Brain pericyte (primary cell): ENCODE results near the gene TMEM269.
"Not testable (repeated sequence)": the region's sequence is repeated elsewhere in the genome, so short reads cannot be mapped to it uniquely, and the experiment has no call there.

Source experiments
- DNase-seq: peaks from one replicate; pipeline ENCODE4 v3.0.0-alpha.2; 2012; ENCODE audit warnings: low read depth, low spot score

TMEM269 gene

DNA sequence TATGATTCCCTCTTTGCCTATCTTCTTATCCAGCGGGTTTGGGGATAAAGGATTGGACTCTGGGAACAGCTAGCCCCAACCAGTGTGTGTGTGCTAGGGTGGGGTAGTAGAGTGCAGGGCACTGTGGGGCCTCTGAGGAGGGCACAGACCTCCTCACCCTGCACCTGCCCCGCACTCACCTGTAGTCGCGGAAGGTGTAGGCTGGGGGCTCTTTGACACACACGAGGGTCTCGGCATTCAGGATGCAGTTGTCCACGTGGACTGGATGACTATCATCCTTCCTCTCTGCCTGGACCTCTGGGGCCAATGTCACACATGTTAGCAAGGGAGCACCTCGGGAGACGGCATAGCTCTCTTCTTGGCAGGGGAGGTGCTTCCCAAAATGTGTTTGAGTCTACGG, 36.8 kb upstream of the TMEM269 start:
- no peak for DNase-seq

DNA sequence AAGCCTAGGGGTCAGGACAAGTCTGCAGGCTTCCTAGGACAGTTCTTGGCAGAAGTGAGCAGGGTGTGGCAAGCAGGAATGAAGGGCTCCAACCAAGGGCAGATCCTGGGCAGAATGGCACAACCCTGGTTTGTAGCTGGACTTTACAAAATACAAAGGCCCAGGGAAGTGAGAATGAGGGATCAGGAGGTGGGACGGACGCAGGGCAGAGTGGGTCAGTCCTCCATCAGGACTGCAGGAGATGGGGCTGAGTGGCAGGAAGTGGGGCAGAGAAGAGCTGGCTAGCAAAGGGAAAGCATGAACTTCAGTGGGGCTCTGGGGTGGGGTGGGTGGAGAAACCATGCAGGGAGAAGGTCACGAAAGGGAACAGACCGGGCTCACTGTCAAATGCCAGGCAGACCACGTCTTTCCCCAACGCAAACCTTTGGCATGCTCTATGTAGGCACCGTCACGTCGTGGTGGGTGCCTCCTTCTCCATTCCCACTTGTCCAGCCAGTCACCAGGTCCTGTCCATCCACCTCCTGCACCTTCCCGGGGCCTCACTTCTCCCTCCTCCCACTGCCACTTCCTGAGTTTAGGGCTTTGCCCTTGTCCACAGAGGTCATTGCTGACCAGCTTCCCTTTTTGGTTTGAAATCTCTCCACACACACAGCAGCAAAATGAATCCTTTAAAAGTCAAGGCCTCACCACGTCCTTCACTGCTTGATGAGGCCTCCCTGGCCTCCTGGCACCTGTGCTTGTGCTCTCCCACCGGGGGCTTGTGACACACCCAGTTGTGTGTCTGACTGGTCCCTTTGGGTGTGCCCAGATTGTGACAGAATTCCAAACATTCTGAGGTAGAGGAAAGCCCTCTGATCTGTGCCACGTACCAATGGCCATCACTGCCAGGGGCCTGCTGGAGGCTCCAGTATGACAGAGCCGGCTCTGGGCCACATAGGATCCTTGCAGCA, 36.1 kb upstream of the TMEM269 start:
- DNase-seq, result no peak

DNA sequence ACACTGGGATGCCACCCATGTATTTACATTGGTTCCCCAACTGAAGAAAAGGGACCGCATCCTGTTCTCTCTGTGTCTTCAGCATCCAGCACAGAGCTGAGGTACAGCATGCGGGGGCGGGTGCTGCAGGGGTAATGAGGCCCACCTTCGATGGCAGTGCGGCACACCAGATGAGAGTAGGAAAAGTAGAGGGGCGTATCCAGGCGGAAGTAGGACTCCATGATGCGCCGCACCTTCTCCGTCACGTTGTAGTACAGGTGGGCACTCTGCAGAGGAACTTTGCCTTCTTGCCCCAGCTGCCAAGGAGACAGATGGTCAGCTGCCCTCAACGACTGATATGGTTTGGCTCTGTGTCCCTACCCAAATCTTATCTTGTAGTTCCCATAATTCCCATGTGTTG, 34.8 kb upstream of the TMEM269 start:
- DNase-seq, result no peak

DNA sequence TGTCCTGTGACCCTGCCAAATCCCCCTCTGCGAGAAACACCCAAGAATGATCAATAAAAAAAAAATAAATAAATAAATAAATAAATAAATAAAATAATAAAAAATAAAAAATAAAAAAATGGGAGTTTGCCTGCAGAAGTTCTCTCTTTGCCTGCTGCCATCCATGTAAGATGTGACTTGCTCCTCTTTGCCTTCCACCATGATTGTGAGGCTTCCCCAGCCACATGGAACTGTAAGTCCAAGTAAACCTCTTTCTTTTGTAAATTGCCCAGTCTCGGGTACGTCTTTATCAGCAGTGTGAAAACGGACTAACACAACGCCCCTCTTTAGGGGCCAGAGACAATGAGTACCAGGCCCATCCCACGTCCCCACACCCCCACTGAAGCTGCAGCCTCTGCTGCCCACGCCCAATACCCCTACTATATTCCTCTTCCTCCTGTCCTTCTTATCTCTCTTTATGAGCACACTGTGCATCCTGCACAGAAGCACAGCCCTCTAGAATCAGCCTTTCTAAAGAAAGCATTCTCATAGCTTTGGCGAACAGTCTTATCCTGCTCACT, 33.2 kb upstream of the TMEM269 start:
- not testable (repeated sequence) for DNase-seq

DNA sequence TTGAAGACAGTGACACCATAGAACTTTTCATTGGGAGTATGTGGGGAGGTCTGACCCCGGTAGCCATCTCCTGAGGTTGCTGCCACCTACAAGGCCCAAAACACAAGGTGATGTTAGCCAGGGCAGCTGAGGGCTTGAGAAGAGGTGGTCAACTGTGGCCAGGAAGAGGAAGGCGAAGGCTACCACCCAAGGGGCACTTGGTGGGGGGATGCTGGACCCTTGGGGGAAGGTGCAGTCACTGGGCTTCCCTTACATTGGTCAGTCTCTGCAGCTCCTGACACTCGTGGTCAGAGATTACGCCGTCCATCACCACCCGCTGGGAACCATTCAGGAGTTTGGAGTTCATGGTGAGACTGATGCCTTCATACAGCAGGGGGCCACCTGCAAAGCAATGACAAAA, 32.5 kb upstream of the TMEM269 start:
- no peak for DNase-seq

DNA sequence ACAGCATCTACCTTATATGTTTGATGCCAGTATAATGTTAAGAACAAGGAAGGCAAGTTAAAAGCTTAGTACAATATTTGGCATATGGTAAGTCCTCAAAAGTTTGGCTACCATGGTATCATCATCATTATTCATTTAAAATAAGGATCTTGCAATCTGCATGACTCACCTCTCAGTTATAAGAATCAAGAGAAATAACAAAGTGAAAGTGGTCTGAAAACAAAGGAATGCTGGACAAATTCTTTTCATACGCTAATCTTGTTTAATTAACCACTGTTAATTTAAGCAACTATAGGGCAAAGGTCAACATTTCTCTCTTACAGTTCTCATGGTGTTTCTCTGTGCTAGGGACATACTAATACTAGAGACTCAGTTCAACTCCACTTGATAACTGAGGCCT, 31.7 kb upstream of the TMEM269 start:
- DNase-seq, result no peak

DNA sequence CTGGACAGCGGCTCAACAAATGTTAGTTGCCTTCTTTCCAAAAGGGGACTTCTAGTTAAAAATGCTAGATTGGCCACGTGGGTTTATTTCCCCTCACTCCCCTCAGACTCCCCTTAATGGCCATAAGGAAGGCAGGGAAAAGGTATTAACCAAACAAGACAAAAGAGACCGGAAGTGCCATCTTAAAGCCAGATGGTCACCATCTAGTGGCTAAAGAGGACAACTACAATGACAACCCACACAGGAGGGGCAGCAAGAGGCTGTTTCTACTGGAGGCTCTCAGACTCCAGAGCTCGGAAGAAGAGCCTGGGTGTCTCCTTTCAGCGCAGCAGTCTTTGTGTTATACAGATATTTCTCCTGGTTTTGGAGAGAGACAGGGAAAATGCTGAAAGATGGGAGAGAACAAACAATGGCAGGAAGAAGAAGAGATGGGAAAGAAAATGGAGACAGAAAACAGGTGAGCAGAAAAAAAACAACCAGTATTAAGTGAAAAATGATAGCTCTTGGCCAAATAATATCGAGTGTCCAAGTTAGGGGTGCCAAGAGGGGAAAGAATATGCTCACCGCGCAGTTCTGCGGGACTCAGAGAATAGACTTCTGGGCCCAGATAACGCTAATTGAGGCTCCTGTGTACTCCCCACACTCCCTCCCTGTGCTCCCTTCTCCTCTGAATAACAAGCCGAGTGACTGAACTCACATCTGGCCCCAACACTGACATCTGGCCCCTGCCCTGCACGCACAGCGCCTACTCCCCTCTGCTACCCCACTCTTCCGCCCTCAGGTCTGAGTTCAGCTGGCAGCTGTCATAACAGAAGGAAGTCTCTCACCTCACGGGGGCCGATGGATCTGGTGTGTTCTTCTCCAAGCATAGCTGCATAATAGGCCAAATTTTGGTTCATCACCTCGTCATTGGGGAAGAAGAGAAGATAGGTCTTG, 27.6 kb upstream of the TMEM269 start:
- no peak for DNase-seq

DNA sequence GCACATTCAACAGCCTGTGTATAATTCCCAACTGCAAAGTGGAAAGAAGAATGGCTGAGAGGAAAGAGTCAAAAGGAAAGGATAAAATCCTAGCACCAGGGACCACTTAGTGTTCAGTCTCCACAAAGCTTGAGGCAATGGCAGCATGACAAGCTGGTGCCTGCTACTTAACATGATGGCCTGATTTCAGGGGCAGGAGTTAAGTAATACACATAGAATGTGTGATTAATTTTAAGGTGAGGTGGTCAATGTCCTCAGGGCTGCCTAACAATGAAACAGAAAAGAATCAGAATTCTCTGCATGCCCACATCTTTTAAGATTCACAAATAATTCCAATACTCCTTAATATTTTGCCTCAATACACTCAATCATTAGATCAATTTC, 26.9 kb upstream of the TMEM269 start:
- no peak for DNase-seq

DNA sequence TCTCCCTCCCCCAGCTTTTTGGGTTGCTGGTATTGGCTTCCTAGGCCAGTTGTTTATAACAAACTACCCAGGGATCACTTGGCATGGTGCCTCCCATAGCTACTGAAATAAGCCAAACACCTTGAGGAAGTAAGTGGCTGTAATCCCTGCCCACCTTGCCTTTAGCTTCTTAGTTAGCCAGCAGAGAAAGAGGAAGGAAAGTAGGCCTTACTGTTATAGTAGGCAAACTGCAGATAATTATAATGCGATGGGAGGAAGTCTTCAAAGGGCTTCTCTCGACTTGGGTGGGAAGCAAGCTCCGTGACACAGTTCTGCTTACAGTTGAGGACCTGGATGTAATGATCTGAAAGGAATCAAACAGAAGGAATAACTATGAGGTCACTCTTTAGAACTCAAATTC, 26.1 kb upstream of the TMEM269 start:
- no peak for DNase-seq

DNA sequence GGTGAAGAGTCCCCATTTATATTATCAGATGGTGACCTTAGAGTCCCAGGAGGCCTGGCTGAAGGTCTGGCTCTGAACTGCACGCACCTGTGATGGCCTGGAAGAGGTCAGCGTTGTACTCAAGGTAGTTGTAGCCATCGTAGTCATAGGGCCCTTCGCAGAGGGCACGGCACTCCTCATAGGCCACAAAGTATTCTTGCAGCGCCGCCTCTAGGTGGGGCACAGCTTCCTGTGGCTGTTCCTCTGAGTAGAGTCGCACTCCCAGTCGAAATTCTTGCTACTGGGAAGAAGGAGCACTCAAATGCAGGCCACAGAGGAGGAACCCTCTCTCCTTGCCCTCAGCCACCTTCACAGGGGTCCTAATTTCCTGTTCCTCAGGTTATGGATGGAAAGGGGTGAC, 25.7 kb upstream of the TMEM269 start:
- no peak for DNase-seq

DNA sequence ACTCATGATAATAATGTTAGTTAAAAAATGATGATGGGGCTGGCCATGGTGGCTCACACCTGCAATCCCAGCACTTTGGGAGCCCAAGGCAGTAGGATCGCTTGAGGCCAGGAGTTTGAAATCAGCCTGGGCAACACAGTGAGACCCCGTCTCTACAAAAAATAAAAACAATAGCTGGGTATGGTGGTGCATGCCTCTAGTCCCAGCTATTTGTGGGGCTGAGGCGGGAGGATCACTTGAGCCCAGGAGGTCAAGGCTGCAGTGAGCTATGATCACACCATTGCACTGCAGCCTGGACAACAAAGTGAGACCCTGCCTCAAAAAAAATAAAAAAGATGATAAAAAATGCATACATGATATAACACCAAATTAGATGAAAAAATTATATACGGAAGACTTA, 23.2 kb upstream of the TMEM269 start:
- no peak for DNase-seq

DNA sequence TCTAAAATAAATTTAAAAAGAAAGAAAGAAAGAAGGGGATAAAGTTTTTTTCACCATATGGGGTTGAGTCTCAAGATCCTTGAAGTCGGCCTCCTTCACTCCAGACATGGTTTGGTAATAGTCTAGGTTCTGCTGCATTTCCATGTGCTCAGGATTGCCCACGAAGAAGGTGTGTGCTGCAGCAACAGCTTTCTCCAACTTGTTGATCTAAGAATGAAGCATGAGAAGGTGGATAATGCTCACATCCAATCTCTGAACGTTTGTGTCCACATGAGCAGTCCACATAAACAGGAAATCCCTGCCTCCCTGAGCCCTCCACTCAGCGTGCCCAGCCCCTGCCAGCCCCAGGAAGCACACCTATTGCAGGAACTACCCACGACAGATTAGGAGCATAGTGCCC, 22.5 kb upstream of the TMEM269 start:
- no peak for DNase-seq

DNA sequence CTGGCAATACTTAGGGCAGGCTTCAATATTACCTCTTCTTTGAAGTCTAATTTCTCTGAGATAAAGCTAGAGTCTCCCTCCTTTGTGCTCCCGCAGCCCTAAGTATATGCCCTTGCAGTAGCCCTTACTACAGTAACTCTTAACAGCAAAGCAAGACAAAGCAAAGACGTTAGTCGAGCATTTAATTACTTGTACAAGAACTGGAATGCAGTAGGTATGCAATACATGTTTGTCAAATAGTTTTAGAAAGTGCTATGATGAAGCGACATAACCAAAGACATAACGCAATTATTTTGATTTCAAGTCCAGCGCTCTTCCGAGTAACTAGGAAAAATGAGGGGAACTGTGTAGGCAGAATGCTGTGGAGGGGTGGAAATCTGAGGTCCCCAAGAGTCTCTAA, 19.5 kb upstream of the TMEM269 start:
- DNase-seq, result no peak

DNA sequence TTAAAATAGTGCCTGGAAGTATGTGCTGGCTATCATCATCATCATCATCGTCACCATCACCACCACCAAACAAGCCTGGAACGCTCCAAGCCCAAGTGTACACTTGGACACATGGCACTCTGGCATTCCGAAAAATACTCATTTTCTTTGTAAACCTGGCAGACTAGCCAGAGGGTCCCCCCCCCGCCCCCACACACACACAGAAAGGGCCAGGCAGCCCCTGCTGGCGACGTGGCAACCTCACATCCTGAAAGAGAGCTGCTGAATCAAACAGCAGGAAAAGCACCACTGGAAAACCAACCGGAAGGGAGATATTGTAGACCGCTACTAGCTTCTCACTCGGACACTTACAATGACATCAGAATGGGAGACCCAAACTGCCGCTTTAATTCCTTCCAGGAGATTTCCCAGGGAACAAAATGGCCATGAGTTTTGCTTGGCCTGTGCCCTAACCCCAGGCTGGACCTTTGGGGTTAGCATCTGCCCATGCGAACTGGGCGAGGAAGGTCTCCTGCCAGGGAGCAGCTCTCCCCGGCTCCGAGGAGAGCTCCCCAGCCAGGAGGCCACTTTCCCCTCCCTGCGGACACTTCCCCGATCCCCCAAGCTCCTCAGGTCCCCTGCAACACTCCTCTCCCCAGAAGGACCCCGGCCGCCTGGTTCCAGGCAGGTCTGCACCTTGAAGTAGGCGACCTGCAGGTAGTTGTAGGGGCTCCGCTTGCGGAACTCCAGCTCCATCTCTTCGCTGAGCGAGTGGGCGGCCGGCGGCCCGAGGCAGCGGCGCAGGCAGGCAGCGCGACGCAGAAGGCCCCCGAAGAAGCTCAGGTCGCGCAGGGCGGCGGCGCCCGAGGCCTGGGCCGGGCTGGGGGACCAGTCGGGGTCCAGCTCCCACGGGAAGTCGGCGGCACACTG, 18.7 kb upstream of the TMEM269 start:
- peak; percentile 31 for DNase-seq

DNA sequence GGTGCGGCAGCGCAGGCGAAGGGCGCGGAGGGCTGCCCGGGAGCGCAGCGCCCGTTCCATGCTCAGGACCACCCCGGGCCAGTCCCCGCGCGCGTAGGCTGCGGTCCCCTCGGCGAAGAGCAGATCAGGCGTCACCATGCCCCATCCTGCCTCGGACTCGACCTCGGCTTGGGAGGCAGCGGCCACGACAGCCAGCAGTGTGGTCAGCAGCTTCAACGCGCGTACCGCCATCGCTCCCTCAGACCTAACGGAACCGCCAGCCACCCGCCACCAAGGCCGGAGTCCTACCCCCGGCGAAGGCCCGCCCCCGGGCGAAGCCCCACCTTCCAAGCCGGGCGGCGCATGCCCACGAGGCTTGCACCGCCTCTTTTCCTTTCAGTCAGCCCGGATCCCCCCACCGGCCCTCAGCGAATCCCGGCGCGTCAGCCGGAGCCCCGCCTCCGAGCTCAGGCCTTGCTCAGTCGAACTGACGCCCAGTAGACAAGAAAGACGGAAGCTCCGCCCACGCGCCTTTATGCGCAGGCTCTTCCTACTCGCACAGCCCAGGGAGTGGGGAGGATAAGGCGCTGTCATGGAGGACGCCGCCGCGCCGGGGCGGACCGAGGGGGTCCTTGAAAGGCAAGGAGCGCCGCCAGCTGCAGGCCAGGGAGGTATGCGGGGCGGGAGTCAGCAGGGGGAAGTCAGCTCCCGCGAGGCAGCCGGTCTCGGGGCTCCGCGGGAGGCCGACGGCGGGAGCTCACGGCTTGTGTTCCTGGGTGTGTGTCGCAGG, 17.9 kb upstream of the TMEM269 start, which contains the start of the genes C1orf50 and P3H1:
TSS of gene C1orf50 (plus strand) at position 509 of the 769 bp plus-strand sequence. CDS start at position 572, 63 bp downstream.
TSS of gene P3H1 (minus strand) at position 288 of the 769 bp plus-strand sequence. CDS start at position 231, 57 bp downstream.
- DNase-seq, result peak; percentile 98

DNA sequence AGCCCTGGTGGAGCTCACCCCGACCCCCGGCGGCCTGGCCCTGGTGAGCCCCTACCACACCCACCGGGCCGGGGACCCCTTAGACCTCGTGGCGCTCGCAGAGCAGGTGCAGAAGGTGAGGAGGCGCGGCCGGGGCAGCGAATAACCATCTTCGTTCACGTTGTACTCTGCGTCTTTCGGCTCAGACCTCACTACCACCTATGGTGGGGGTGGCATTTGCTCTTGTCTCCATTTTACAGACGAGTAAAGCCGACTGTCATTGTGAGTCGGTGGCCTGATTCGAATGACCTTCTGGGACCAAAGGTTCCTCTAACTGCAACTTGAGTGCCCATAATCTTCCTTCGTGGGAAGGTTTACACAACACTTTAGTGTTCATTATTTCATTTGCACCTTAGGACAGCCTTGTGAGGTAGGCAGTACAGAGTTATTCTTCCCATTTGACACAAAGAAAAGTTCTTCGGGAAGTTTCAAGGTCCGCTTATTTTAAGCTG, 17.2 kb upstream of the TMEM269 start:
- no peak for DNase-seq

DNA sequence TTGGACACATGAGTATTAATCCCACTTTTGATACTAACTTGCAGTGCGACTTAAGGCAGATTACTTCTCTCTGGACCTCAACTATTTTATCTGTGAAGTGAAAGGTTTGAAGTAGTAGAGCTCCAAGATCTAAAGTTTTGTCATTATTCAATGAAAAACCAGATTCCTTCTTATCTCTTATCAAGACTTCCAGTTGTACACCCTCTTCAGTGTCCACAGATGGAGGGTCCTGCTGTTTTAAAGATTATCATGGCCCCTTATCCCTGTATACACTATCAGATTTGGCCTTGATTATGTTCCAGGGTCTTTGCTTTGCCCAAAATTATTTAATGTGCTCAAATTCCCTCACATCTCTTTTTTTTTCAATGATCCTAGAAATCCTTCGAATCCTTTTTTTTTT, 16.6 kb upstream of the TMEM269 start:
- no peak for DNase-seq

DNA sequence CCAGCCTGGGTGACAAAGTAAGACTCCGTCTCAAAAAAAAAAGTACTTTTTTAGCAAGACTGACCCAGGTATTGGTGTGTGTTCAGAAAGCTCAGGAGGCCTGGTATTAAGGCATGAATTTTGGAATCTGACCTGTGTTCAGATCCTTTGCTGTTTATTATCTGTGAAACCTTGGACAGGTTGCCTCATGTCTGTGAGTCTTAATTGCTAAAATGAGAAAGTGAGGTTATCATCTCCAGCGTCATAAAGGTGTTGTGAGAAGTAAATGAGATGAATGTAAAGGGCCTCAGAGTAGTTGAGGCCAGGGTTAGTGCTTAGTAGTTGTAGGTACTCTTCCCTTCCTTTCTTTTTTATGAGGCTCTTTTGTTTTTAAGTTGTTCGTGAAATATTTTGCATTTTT, 15.0 kb upstream of the TMEM269 start:
- no peak for DNase-seq

DNA sequence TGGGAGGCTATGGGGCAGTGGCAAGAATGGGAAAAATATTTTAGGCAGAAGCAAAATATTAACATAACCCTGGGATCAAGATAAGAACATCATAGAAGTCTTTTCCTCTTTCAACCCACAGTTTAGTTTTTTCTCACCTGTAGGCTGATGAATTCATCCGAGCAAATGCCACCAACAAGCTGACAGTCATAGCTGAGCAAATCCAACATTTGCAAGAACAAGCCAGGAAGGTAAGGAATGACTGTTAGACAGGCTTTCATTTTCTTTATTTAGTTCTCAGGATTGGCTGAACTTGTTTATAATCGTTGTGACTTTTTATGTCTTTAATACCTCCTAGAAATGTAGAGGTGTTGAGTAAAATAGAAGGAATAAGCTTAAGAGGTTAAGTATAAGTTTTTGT, 11.4 kb upstream of the TMEM269 start:
- DNase-seq, result no peak

DNA sequence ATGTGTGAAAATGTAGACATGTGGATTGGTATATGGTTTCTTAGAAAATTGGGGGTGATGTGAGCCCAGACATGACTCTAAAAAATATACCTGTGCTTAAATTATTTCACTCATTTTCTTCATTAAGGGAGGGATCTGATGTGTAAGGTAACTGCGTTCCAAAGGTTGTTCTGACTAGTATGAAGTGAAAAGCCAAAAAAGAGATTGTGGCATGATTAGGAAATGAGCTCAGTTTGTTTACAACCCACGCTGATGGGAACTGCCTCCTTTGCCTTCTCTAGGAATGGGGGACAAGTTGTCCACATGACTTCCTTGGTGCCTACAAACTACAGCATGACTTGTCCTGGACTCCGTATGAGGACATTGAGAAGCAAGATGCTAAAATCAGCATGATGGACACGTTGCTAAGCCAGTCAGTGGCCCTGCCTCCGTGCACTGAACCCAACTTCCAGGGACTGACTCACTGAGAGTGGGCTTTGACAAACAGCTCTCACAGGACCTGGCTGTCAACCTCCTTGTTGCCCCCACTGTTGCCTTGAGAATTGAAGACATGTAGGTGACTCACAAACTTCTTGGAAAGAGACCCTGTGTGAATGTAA, 9.8 kb upstream of the TMEM269 start:
- no peak for DNase-seq
